ENCODE results near the gene PTGER3.

DNA sequence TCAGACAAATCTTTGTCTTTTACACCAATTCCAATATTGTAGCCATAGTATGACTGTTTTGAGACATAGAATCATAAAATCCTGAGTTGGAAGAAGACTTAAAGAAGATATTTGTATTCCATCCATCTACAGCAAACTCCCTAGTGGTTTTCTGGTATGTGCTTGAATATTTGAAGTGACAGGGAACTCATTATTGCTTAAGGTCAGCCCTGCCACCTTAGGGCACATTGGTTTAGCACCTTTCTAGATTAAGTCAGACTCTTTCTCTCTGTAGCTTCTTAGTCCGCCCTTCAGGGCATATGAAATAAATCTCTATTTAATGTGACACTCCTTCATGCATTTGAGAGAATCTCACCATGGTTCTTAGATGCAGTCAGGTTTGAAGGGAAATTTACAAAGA lies 49.8 kb downstream of the PTGER3 start:
- TF ChIP-seq FOXJ3 (CRISPR knock-in tag; IDR thresholded peaks at IDR 0.05) (no peak), CTCF (IDR thresholded peaks at IDR 0.05) (no peak), TAF1 (IDR thresholded peaks at IDR 0.05; ENCODE audit: borderline replicate concordance, low read depth, low read length) (no peak), RFX5 (IDR thresholded peaks at IDR 0.05; ENCODE audit: low read length) (no peak), POLR2AphosphoS5 (IDR thresholded peaks at IDR 0.05; ENCODE audit: low read depth, low read length) (no peak), TEAD4 (IDR thresholded peaks at IDR 0.05; ENCODE audit: borderline replicate concordance, insufficient read depth) (no peak), FOXM1 (IDR thresholded peaks at IDR 0.05; ENCODE audit: low read depth) (no peak), TCF12 (IDR thresholded peaks at IDR 0.05) (no peak), EZH2phosphoT487 (IDR thresholded peaks at IDR 0.05; ENCODE audit: borderline replicate concordance, low read depth) (no peak)

All from SK-N-SH (cell line).